ENCODE results near the gene ENTREP1.

Gene ENTREP1

DNA sequence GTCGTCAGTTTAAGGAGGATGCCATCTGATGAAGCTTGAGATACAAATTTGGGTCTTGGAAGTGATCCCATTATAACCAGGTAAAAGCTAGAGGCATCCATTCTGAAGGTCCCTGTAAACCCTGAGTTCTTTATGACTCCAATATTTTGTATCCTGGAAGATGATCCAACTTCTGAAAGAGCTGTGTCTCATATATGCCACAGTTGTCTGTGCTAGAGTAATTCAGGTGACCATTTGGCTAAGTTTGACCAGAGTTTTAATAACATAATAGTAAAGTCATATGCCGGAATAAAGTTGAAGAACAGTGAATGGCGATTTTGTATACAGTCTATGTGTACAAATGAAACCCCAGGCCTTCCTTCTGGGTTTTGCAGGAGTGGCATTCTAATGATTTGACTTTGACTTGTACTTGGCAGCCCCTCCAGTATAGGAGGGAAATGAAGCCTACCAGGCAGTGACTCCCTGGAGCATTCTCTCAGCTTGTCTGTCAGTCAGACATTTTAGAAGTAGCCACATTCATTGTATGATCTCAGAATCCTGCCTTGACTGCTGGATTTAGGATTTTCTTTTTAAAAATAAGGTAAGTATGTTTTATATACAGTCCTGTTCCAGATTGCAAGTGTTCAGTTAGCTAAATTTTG is 39.6 kb downstream of the ENTREP1 start:
- no peak for DNase-seq (ENCODE audit: low read depth, low spot score)

DNA sequence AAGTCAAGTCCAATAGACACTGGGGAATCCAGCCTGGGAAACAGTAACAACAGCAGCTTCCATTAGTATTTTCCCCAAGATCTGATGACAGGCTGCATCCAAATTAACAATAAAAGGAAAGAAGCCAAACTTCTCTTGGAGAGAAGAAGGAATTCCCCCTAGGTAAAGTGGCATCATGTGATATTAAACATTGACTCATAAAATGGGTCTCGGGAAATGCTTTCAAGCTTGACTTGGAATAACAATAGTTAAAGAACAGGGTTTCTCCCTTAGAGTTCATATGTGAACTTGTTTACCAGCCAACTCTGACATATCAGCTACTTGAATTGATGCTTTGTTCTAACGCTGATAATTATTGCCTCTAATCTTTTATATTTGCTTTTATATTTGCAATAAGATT is 45.4 kb downstream of the ENTREP1 start:
- DNase-seq (ENCODE audit: low read depth, low spot score): no peak

DNA sequence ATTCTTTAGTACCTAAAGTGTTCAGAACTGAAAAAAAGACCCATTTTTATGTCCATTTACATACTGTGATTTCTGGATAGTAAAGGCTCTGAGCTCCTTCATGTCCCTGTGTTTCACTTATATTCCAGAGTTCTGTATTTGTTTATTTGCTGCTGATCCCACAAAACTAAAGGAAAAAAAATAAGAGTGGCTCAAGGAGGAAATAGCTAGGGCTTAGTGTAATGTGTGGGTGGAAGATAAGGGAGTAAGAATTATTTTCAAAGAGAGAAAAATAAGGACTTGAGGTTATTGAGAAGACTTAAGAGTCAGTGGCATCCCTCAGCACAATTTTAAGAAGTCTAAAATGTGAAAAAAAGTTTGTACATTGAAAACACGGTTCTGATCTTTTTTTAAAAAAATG is 46.0 kb downstream of the ENTREP1 start:
- no peak for DNase-seq (ENCODE audit: low read depth, low spot score)

- no peak for DNase-seq (ENCODE audit: low read depth, low spot score)
These were observed 51.6 kb downstream of the ENTREP1 start for GRCh38 chr9:69376651-69377050.

DNA sequence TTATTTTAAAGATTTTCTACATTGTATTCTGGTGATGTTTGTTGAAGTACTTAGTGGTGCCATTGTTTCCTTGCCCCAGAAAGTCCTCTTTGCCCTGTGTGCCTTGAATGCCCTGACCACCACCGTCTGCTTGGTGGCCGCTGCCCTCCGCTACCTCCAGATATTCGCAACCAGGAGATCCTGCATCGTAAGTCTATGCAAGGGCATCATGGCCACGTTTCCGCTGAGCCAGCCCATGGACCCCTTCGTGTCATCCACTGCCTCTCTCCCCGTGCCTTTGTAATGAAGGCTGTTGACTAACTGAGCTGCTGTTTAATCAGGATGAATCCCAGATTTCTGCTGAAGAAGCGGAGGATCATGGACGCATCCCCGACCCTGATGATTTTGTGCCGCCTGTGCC is 52.3 kb downstream of the ENTREP1 start:
- DNase-seq (ENCODE audit: low read depth, low spot score): no peak

GRCh38 chr9:69377981-69378380 is 53.0 kb downstream of the ENTREP1 start:
- DNase-seq (ENCODE audit: low read depth, low spot score): no peak

GRCh38 chr9:69379270-69379982 is 54.4 kb downstream of the ENTREP1 start:
- DNase-seq (ENCODE audit: low read depth, low spot score): no peak

GRCh38 chr9:69380301-69380700 is 55.3 kb downstream of the ENTREP1 start:
- DNase-seq (ENCODE audit: low read depth, low spot score): no peak

GRCh38 chr9:69380811-69381210 is 55.8 kb downstream of the ENTREP1 start:
- no peak for DNase-seq (ENCODE audit: low read depth, low spot score)

DNA sequence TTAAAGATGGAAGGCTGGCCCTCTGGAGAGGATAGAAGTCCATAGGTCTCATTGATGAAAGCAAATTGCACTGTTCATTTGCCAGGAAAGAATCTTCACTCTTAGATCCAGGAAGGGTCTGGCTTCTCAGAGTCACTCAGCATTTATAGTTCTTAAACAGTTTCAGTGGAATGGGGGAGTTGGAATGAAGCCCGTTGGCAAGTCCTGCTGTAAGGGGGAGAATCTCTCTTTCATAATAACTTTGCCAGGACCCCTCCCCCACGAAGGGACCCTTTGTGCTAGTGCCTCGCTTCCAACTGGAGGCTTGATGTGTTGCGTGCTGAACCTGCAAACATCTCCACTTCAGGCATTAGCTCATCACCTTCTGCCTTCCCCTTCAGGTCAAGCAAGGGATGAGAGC is 57.1 kb downstream of the ENTREP1 start:
- DNase-seq (ENCODE audit: low read depth, low spot score): no peak

DNA sequence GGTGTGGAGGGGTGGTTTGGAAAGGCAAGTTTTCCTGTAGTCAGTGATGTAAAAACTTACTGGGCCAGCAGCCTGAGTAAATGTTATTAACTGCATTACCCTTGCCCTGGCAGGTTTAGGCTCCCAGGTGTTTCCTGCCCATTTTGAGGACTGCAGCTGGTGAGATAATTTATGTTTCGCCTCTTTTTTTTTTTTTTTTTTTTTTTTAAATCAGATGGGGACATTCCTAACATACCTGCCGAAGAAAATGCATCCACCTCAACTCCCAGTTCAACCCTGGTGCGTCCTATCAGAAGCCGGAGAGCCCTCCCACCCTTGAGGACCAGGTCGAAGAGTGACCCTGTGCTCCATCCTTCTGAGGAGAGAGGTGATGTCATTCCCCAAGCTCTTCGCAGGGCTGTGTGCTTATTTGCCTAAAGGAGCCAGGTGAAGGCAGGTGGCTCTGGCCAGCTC is 60.6 kb downstream of the ENTREP1 start:
- DNase-seq (ENCODE audit: low read depth, low spot score): no peak

- DNase-seq (ENCODE audit: low read depth, low spot score): no peak
These were observed 61.6 kb downstream of the ENTREP1 start for GRCh38 chr9:69386651-69387050.

- no peak for DNase-seq (ENCODE audit: low read depth, low spot score)
These were observed 63.6 kb downstream of the ENTREP1 start for GRCh38 chr9:69388596-69388995.

- DNase-seq (ENCODE audit: low read depth, low spot score): no peak
These were observed 64.5 kb downstream of the ENTREP1 start for GRCh38 chr9:69389437-69389995.

- DNase-seq (ENCODE audit: low read depth, low spot score): no peak
These were observed 66.5 kb downstream of the ENTREP1 start for GRCh38 chr9:69391487-69391886.

GRCh38 chr9:69391946-69392345 is 66.9 kb downstream of the ENTREP1 start:
- no peak for DNase-seq (ENCODE audit: low read depth, low spot score)

DNA sequence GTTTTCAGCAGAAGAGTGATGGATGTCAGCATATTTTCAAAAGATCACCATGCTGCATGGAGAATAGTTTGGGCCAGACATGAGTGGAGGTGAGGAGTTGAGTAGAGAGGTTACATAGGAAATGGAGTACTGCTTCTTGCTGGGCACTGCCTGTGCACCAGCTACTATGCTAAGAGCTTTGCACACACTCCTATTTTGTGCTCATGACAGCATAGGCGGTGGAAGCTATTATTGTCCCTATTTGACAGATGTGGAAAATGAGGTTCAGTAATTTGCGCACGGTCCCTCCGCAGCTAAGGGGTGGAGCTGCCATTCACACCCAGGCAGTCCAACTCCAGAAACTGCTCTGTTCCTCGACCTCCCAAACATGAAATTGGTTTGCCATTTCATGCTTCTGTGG is 67.8 kb downstream of the ENTREP1 start:
- DNase-seq (ENCODE audit: low read depth, low spot score): no peak

DNA sequence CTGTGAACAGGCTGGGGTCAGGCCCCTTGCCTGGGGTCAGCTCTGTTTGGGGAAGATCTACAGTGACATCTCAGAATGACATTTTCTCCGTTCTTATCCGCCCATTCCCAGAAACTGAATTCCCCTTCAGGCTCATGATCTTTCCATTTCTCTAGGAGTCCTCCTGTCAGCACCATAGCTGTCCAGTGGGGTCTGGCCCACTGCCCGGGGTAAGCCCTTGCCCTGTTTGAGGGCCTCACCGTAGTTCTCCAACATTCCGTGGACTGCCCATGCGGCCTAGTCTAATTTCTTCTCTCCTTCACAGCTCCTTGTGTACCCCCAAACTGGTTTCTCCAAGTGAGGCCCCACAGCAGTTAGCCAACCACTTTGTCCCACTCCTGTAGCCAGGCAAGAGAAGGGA is 68.4 kb downstream of the ENTREP1 start:
- no peak for DNase-seq (ENCODE audit: low read depth, low spot score)

DNA sequence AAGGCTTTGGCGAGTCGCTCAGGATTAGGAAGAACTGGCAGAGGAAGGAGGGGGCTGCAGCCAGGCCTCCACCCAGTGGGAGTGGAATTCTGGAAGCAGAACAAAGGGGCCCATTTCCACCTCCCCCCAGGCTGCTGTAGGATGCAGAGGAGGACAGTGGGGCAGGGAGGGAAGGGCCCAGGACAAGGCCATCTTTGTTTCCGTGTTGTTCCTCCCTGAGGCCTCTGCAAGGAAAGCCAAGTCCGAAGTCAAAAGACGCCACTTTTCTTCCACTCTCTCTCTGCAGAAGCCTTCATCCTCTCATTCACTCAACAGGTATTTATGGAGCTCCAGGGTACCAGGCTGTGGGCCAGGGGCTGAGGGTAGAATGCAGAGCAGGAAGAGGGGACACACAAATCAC is 70.7 kb downstream of the ENTREP1 start:
- no peak for DNase-seq (ENCODE audit: low read depth, low spot score)

- no peak for DNase-seq (ENCODE audit: low read depth, low spot score)
These were observed 71.7 kb downstream of the ENTREP1 start for GRCh38 chr9:69396759-69397158.

- no peak for DNase-seq (ENCODE audit: low read depth, low spot score)
These were observed 72.6 kb downstream of the ENTREP1 start for GRCh38 chr9:69397384-69398214.

GRCh38 chr9:69400470-69400869 is 75.5 kb downstream of the ENTREP1 start:
- no peak for DNase-seq (ENCODE audit: low read depth, low spot score)

Measured in activated naive CD8-positive, alpha-beta T cell treated with anti-CD3 and anti-CD28 coated beads, Interleukin-2, amount 50 U/mL, for 16 hours (primary cell).